Measurements from ENCODE around the gene CNEP1R1.

DNA sequence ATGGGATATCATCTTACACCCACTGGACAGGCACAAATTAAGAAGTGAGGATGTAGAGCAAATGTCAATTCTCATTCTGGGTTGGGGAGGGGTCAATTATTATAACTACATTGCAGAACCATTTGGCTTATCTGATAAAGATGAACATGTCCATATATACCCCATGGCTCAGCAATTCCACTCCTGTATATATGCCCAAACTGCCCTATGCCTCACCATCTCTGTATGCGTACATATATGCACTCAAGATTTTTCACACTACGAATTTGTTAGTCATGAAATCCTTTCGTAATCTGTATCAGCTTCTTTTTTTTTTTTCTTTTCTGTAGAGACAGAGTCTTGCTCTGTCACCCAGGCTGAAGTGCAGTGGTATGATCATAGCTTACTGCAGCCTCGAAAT lies 20.8 kb upstream of the CNEP1R1 start:
- TF ChIP-seq CTCF (IDR thresholded peaks at IDR 0.05): no peak
- TF ChIP-seq EZH2 (IDR thresholded peaks at IDR 0.05; ENCODE audit: borderline replicate concordance, insufficient read depth, low read depth, low read length, poor library complexity, severe bottlenecking): no peak
